ENCODE data around the gene DMD. TPM values are rescaled to one million over a fixed set of nuclear protein-coding genes. Genes with fewer than 3 reads are reported as not detected.

DMD gene
- total RNA-seq, 2 donors from 2014 or later, result 19.6 to 24.9 TPM

DNA sequence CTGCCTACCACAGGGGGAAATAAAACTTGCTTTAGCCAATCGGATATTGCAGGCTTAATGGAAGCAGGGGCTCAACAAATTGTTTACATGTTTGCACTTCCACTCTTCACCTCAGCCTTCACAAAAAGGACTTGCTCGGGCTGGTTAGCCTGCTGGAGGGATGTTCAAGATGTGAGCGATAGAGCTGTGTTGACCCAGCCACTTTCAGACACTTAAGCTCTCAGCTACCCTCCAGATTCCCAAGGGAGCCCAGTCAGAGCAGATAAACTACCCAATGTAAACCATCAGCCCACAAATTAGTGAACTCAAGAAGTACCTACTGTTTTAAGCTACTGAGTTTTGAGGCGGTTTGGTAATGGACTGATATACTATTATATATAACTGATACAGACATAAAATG is 1631.1 kb downstream of the DMD start:
- peak; percentile 57 for DNase-seq
- Mint-ChIP-seq H3K4me3 (no peak overlapping the region), H3K27ac (peak overlapping the region; percentile 59), H3K4me1 (no peaks in the 10 kb centered on the region), H3K27me3 (ENCODE audit: insufficient read depth) (no peaks in the 10 kb centered on the region), H3K9me3 (peaks cover 43% of the 10 kb centered on the region), H3K36me3 (ENCODE audit: low read depth) (no peaks in the 10 kb centered on the region)
- H3K9me3 ChIP-seq (ENCODE audit: control insufficient read depth, low read length), result no peaks in the 10 kb centered on the region
- H3K27me3 ChIP-seq (ENCODE audit: control insufficient read depth, insufficient read depth, low read length, poor library complexity, severe bottlenecking), result no peaks in the 10 kb centered on the region
- 100% methylated on average over 1 of the region's 4 CpGs; no CpG with 5 or more reads in 1 of the 2 experiments for WGBS, 2 experiments (ENCODE audit: insufficient coverage in 1 of 2, insufficient read length in 1 of 2)
- H3K9ac ChIP-seq (ENCODE audit: extremely low read depth, low read length, poor library complexity, severe bottlenecking), result no peak overlapping the region
- TF ChIP-seq, protein P1, sequence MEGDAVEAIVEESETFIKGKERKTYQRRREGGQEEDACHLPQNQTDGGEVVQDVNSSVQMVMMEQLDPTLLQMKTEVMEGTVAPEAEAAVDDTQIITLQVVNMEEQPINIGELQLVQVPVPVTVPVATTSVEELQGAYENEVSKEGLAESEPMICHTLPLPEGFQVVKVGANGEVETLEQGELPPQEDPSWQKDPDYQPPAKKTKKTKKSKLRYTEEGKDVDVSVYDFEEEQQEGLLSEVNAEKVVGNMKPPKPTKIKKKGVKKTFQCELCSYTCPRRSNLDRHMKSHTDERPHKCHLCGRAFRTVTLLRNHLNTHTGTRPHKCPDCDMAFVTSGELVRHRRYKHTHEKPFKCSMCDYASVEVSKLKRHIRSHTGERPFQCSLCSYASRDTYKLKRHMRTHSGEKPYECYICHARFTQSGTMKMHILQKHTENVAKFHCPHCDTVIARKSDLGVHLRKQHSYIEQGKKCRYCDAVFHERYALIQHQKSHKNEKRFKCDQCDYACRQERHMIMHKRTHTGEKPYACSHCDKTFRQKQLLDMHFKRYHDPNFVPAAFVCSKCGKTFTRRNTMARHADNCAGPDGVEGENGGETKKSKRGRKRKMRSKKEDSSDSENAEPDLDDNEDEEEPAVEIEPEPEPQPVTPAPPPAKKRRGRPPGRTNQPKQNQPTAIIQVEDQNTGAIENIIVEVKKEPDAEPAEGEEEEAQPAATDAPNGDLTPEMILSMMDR (conservative IDR thresholded peaks at IDR 0.05), result no peak
- H3K4me1 ChIP-seq (ENCODE audit: control insufficient read depth, insufficient read depth, low read length), result no peaks in the 10 kb centered on the region
- H3K36me3 ChIP-seq (ENCODE audit: control insufficient read depth, insufficient read depth, low read length), result no peaks in the 10 kb centered on the region
- no peak overlapping the region for H3K27ac ChIP-seq (ENCODE audit: low read depth, low read length)
- no peak overlapping the region for H3K4me3 ChIP-seq (ENCODE audit: low read length)

DNA sequence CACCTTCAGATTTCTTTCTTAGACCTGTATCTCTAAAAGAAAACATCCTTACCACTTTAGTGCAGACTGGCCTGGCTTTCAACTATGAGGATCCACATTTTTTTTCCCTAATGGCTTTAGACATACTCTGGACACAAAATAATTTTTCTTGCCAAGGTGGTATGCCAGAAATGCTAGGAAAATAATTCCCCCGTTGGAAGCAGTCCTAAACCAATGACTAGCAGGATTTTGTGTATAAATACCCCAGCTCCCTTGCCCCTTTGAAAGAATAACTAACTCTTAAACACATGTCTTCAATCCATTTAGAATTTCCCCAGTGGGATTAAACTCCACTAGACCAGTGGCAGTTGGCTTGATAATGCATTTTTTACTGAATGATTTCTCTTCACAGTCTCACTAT is 1639.0 kb downstream of the DMD start:
- Histone ChIP-seq H3K27me3 (ENCODE audit: control insufficient read depth, insufficient read depth, low read length, poor library complexity, severe bottlenecking) (no peaks in the 10 kb centered on the region), H3K27ac (ENCODE audit: low read depth, low read length) (no peak overlapping the region), H3K36me3 (ENCODE audit: control insufficient read depth, insufficient read depth, low read length) (no peaks in the 10 kb centered on the region), H3K4me3 (ENCODE audit: low read length) (no peak overlapping the region), H3K4me1 (ENCODE audit: control insufficient read depth, insufficient read depth, low read length) (no peaks in the 10 kb centered on the region), H3K9me3 (ENCODE audit: control insufficient read depth, low read length) (no peaks in the 10 kb centered on the region), H3K9ac (ENCODE audit: extremely low read depth, low read length, poor library complexity, severe bottlenecking) (no peak overlapping the region)
- Mint-ChIP-seq H3K9me3 (peaks cover 29% of the 10 kb centered on the region), H3K27me3 (ENCODE audit: insufficient read depth) (no peaks in the 10 kb centered on the region), H3K4me1 (no peaks in the 10 kb centered on the region), H3K4me3 (no peak overlapping the region), H3K36me3 (ENCODE audit: low read depth) (no peaks in the 10 kb centered on the region), H3K27ac (no peak overlapping the region)
- no peak for DNase-seq
- WGBS, 2 experiments (ENCODE audit: insufficient coverage in 1 of 2, insufficient read length in 1 of 2), result 75% methylated on average over 1 of the region's 1 CpG; no CpG with 5 or more reads in 1 of the 2 experiments
- TF ChIP-seq, protein P1 (conservative IDR thresholded peaks at IDR 0.05), result no peak

DNA sequence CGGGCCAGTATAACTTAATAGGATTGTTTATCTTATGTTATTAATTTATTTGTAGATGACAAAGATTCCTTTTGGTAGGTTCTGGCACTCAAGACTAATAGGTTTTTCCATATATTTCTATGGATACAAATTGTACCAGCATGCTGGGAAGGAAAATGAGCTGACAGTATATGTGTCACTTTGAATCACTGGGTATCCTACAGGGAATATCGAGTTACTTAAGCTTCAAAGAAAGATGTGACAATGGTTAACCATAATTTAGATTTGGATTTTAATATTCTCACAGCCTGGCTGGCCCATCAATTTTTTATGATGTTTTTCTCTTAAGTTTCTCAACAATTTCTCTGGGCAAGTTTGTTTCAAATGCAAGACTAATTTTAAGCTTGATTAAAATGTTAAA is 1640.7 kb downstream of the DMD start:
- Mint-ChIP-seq H3K4me1 (no peaks in the 10 kb centered on the region), H3K9me3 (peaks cover 30% of the 10 kb centered on the region), H3K4me3 (no peak overlapping the region), H3K36me3 (ENCODE audit: low read depth) (no peaks in the 10 kb centered on the region), H3K27me3 (ENCODE audit: insufficient read depth) (no peaks in the 10 kb centered on the region), H3K27ac (no peak overlapping the region)
- no peak for DNase-seq
- H3K4me1 ChIP-seq (ENCODE audit: control insufficient read depth, insufficient read depth, low read length), result no peaks in the 10 kb centered on the region
- no peaks in the 10 kb centered on the region for H3K36me3 ChIP-seq (ENCODE audit: control insufficient read depth, insufficient read depth, low read length)
- H3K9me3 ChIP-seq (ENCODE audit: control insufficient read depth, low read length), result no peaks in the 10 kb centered on the region
- 69% methylated on average over 1 of the region's 2 CpGs; no CpG with 5 or more reads in 1 of the 2 experiments for WGBS, 2 experiments (ENCODE audit: insufficient coverage in 1 of 2, insufficient read length in 1 of 2)
- no peaks in the 10 kb centered on the region for H3K27me3 ChIP-seq (ENCODE audit: control insufficient read depth, insufficient read depth, low read length, poor library complexity, severe bottlenecking)
- no peak overlapping the region for H3K4me3 ChIP-seq (ENCODE audit: low read length)
- no peak overlapping the region for H3K9ac ChIP-seq (ENCODE audit: extremely low read depth, low read length, poor library complexity, severe bottlenecking)
- no peak overlapping the region for H3K27ac ChIP-seq (ENCODE audit: low read depth, low read length)
- TF ChIP-seq, protein P1 (conservative IDR thresholded peaks at IDR 0.05), result no peak
